Islet of Langerhans (tissue), 1 donor: ENCODE results near the gene MCM5.
"Not testable (repeated sequence)": the region's sequence is repeated elsewhere in the genome, so short reads cannot be mapped to it uniquely, and the experiment has no call there.

Source experiments
- FAIRE-seq: peaks from one replicate; lab custom pipeline; 2011; peaks lifted over from hg19 to GRCh38; lab: Jason Lieb, UNC

Gene MCM5

DNA sequence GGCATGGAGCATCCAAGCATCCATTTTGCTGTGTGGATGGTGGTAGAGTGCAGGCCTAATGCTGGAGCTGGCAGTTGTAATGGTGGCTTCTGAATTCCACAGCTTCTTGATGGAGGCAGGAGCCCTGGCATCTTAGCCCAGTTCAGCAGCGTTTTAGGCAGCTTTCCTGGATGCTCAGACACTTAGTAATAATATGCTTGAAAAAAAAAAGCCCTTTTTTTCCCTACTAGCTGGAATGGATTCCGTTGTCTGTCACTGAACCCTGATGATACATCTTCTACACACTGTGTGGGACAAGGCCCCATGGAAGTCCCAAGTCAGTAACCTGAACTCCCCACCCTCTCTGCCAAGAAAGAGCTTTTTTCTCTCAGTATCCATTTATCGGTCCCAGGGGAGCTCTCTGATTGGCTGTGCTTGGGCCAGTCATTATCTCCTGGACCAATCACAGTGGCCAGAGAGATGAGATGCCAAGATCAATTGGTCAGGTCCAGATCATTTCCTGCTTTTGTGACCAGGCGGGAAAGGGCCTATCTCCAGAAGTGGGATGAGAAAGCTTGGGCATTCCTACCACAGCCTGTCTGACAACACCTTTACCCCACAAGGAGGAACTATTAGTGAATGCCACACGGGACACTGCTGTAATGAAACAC is 34.2 kb downstream of the MCM5 start:
- no peak for FAIRE-seq

DNA sequence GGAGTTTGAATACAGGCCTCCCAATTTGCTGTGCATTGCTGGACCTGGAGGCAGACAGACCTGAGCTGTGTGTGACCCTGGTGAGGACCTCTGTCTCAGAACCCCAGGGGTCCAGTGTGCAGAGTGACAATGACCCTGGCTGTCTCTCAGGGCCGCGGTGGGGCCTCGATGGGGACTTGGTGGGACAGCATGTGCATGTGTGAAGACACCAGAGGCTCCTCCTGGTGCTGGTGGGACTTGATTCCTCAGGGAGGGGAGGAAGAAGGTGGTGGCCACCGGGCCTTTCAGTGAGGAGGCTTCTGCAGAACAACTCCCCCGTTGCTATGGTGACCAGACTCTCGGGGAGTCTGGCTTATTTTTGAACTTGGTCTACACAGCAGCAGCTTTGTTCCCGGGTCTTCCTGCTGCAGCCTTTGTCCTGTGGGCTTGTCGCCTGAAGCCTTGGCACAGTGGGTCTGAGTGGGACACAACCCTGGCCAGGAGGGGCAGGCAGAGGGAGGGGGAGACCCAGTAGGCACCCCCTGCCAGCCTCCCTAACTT is 35.3 kb downstream of the MCM5 start:
- FAIRE-seq: no peak

DNA sequence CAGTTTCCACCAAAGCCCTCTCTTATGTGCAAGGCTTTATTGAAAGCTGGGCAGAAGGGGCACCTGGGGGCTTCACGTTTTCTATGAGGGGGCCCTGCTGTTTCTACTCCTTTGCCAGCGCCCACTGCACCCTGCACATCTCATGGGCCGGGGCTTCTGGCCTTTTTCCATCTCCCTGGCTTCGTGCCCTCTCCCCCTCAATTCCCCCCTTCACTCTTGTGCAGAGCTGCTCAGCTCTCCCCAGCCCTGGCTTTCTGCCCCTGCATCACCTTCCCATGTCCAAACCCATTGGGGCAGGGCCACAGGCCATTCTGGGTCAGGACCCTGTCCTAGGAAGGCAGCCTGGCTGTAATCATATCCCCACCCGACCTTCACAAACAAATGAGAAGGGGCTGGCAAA is 36.5 kb downstream of the MCM5 start:
- FAIRE-seq: no peak

DNA sequence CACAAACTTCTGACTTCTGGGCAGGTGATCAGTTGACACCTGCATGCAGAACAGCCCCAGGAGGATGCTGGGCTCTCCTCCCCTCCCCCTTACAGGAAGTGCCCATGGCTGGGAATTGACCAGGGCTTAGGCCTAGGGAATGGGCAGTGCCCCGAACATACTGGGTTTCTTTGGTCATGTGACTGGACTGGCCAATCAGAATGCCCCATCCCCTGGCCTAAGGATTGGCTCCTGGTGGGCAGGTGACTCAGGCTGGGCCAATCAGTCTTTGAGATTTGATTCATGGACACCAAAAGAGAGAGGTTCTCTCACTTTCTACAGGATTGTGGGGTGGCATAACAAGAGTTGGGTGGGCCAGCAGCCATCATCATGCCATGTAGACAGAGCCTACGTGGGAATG is 37.1 kb downstream of the MCM5 start:
- FAIRE-seq: no peak

DNA sequence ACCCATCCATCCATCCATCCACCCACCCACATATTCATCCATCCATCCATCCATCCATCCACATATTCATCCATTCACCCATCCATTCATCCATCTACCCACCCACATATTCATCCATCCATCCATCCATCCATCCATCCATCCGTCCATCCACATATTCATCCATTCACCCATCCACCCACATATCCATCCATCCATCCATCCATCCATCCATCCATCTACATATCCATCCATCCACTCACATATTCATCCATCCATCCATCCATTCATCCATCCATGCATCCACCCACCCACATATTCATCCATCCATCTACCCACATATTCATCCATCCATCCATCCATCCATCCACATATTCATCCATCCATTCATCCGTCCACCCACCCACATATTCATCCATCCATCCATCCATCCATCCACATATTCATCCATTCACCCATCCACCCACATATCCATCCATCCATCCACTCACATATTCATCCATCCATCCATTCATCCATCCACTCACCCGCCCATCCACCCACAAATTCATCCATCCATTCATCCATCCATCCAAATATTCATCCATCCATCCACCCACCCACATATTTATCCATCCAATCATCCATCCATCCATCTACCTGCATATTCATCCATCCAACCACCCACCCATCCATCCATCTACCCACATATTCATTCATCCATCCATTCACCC is 38.9 kb downstream of the MCM5 start:
- not testable (repeated sequence) for FAIRE-seq

DNA sequence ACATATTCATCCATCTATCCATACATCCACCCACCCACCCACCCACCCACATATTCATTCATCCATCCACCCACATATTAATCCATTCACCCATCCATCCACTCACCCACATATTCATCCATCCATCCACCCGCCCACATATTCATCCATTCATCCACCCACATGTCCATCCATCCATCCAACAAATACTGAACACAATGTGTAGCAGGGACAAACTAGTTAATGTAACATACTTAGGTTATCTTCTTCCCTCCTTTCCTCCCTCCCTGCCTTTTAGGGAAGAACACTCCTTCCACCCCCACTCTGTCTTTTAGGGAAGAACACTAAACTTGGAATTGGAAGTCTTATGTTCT is 39.4 kb downstream of the MCM5 start:
- FAIRE-seq: no peak

DNA sequence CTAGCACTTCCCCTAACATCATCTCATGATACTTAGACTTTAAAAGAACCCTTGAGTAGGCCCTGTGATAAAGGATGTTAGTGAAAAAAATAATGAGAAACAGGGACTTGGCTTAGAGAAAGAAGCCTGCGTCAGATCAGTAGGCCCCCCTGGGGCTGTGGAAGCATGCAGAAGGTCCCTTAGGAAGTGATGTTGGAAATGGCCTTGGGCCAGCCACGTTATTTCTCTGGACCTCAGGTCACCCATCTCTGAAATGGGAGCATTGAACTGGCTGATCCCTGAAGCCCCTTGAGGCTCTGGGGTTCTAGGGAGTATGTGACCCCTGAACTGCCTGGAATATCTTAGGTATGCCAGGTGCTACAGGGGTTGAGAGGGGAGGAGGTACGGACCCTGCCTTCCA is 40.2 kb downstream of the MCM5 start:
- no peak for FAIRE-seq

DNA sequence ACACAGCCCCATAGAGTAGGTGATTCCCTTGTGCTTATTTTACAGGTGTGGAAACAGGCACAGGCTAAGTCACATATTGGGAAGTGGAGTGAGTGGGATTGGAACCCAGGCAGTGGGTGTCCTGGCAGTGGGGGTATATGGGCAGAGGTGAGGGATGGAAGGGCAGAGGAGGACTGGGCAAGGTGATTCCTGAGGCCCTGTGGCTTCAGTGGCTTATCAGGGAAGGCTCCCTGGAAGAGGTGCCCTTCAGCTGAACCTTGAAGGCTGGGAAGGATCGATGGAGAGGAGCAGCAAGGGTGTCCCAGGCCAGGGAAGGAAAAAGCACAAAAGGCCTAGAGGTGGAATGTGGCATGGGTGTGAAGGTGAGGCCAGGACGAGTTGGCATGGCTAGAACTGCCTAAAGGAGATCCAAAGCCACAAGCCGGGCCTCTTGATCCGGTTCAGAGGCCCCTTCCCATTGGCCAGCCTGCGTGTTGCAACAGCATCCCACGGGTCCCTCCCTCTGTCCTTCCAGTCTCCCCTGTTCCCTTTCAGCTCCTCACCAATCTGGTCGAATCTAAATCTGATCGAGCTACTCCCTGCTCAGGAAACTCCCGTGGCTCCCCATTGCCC is 41.7 kb downstream of the MCM5 start:
- no peak for FAIRE-seq

DNA sequence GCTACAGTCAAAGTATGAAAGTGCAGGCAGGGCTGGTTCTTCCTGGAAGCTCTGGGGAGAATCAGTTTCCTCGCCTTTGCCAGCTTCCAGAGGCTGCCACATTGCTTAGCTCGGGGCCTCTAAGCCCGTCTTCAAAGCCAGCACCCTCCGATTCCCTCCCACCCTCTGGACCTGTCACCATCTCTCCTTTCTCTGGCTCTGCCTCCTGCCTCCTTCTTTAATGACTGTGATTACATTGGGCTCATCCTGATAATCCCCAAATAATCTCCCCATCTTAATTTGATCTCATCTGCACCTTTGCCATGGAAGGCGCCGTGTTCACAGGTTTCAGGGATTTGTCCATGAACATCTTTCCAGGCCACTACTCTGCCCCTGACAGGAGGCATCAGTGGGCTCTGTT is 42.5 kb downstream of the MCM5 start:
- no peak for FAIRE-seq

DNA sequence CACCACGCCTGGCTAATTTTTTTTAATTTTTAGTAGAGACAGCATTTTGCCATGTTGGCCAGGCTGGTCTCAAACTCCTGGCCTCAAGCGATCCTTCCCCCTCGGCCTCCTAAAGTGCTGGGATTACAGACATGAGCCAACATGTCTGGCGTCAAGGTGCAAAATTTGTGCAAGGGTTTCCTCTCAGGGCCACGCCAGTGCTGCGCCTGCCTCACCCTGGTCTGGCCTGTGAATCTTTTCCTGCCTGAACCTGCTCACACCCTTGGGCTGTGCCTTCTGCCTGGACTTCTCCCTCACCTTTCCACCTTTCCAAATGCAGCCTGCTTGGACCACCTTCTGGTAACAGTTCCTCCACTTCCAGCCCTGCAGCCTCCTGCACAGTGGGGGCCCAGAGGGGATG is 43.4 kb downstream of the MCM5 start:
- no peak for FAIRE-seq

DNA sequence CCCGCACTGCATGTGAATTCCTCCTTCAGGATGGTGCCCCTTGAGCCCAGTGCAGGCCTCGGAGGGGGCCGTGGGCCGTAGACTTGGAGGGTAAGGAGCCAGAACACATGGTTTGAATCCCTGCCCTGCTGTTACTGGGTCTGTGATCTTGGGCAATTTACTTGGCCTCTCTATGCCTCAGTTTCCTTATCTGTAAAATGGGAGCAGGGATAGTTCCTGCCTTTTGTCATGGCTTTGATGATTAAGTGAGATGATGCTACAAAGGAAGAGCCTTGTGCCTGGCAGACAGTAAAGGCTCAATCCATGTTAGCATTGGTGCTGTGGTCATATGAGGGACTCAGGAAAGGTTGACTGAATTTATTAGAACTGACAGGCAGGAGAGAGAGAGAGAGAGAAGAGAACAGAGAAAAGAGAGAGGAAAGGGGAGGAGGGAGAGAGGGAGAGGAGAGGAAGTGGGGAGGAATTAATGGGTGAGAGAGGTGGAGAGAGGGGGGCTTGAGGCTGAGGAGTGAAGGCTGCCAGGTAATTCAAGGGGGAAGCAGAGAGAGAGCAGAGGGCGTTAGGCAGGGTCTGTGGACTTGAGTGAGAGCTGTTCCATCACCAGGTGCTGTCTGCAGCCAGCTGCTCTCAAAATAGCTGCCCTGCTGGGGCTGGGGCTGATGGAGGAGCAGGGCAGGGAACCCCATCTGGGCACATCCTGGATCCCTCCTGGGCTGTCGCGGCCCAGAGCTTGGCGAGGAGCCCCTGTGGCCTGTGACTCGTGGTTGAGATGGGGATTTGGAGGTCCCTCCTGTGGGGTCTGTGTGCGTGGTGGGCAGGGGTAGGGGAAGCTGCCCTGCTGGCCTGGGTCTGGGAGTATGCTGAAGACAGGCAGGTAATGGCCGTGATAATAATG is 44.1 kb downstream of the MCM5 start:
- FAIRE-seq: no peak

DNA sequence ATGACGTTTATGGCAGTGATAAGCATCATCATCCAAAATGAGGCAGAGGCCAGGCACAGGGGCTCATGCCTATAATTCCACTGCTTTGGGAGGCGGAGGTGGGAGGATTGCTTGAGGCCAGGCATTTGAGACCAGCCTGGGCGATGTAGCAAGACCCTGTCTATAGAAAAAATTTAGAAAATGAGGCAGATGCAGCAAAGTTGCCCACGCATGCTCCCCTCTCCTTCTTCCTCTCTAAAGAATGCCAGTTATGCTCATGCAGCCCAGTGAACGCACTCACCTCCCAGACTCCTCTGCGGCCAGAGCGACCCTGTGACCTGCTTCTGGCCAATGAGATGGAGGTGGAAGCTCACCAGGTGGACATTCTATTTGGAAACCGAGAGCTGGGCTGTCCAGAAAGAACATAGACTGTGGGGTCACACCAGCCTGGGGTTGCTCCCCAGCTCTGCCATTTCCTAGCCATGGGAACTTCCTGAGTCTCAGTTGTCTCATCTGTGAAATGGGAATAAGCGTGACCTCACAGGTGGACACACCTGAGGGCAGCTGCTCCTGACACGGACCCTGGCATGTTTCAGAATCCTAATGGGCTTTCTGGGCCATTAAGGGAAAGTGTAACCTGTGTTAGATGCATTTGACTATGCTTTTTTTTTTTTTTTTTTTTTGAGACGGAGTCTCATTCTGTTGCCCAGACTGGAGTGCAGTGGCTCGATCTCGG is 44.9 kb downstream of the MCM5 start:
- no peak for FAIRE-seq

DNA sequence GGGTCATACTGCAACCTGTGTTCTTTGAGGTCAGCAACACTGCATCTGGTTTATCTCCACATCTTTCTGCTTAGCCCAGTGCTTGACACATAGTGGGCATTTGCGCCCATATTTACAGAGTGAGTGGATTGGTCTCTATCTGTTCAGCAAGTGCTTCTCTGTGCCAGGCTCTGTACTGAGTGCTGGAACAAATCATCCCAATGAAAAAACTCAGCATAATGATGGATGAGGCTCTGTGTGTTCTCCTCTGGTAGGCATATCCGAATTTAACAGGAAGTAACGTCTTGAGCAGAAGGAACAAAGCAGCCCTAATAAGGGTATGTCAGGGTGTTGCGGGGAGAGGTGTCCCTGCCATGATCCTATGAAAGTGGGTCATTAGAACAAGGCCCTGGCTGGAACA is 46.0 kb downstream of the MCM5 start:
- FAIRE-seq: no peak

DNA sequence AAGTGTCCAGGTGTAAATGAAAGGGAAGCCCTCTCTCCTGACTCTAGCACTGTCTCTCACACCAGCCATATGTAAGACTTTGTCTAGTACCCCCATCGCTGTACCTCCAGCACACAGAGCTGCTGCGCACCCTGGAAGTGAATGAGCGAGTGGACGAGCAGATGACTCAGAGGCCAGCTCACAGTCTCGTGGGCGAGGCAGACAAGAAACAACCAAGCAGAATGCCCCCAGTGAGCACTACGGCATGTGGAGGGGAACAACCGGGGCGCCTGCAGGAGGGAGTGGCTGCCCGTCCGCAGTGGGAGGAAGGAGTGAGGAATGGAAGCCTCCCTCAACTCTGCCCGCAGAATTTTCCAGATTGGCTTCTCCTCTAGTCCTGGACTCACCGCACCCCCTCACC is 46.4 kb downstream of the MCM5 start:
- FAIRE-seq: no peak

DNA sequence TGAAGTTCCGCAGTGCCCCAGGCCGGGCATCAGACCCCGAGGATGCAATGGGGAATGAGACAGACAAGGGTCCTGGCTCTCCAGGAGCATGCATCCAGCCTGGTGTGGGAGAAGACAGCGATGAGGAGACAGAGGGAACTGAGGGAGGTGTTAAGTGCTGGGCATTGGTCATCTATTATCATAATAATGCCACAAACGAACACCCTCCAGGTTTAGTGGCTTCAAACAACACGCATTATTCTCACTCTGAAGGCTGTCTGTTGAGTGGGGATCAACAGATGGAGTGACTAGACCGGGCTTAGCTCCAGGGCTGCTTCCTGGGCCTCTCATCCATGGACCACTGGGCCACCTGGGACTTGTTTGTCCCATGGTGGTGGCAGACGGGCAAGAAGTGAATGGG is 48.6 kb downstream of the MCM5 start:
- FAIRE-seq: no peak

DNA sequence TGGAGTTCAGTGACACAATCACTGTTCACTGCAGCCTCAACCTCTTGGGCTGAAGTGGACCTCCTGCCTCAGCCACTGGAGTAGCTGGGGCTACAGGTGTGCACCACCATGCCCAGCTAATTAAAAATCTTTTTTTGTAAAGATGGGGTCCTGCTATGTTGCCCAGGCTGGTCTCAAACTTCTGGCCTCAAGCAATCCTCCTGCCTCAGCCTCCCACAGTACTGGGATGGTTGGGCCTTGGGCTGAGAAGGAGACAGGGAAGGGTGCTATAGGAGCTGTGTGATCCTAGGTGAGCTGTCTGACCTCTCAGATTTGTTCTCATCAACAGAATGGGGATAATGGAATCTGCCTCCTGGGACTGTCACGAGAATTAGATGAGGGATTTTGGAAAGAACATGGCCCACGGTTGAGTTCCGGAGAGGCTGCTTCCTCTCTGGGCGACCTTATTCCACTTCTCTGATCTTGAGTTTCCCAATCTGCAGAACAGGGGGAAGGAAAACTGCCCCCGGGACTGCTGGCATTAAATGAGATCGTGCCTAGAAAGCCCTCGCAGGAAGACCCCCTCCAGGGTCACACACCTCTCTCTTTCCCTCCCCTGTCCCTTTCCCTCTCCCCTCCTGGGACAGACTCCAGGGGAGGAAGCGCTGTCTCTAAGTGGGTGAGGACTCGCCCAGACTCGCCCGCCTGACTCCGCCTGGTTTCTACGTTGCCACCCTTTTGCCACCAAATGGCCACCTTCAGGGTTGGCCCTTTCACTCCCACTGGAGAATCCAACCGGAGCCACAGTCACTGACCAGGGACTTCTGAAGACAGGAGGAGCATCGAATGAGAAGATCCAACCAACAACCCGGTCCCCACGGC is 50.1 kb downstream of the MCM5 start:
- no peak for FAIRE-seq

DNA sequence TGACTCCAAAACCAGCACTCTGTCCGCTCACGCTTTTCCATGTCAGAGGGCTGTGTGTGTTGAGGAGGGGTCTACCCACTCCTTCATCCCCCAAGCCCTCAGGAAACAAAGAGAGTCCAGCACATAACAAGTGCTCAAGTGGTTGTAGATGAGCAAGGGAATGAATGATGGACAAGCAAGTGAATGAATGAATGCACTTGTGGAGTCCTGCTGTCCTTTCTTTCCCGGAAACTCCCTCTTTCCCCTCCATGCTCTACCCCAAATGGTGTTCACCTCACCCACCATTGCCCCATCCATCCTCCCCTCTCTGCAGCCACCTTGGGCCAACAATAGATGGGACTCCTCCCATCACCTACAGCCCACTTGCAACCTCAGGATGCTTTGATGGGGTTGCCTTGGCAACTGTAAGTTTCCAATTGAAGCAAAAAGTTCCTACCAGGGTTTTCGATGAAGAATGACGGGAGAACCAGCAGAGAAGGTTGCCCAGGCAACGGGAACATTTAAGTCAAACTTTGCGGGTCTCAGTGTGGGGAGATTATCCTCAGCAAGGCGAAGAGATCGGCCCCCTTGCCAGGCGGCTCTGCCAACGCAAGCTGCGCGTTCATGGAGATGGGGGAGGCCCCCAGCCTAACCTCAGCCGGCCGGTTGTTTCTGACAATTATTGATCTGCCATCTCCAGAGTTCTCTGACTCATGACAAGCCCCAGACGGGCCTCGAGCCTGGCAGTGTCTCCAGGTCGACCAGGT is 51.1 kb downstream of the MCM5 start:
- FAIRE-seq: no peak

DNA sequence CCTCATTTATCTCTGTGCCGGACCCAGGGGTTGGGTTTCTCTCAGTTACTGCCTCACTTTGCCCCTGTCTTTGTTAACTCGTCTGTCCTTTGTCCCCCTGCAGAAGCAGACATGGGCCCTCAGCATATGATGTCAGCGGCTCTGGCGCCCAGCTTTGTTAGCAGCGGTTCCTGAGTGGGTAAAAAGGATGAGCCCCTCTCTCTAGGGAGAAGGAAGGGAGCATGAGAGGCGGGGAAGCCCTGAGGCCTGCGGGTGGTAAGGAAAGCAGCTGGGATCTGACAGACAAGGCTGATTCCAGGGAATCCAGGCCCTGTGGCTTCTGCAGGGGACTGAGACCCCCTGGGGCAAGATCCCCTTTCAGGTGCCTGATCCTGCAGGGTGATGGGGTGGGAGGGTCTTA is 51.7 kb downstream of the MCM5 start:
- no peak for FAIRE-seq

DNA sequence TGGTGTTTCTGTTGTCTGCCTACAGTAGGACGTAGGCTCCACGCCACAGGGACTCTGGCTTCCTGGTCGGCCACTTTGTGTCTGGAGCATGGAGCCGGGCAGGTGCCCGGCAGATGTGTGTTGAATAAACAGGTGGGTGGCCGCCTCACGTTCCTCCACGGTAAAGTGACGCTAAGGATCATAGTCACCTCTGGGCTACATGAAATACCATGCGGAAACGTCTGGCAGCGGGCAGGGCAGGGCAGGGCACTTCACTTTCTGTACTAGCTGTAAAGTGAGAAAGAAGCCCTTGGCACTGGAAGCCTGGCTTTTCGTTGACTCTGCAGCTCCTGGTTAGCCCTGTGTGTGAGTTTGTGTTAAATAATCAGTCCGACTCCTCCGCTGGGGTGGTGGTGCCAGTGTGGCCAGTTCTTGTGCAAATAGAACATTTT is 52.4 kb downstream of the MCM5 start:
- FAIRE-seq: no peak
